Neural crest cell (in vitro differentiated cells): ENCODE data around the gene NRXN3. TPM values are rescaled to one million over a fixed set of nuclear protein-coding genes. Genes with fewer than 3 reads are reported as not detected.

ENCODE experiments used
- DNase-seq: peaks from one replicate; pipeline ENCODE4 v3.0.0; 2021; ENCODE audit warnings: low read depth, mixed read lengths, low spot score
- H3K27ac Mint-ChIP-seq: one replicate; pipeline ENCODE4 v1.8.0; 2021; ENCODE audit warnings: mild to moderate bottlenecking, mixed read lengths; ENCODE audit not compliant: unreplicated experiment
- H3K27me3 Mint-ChIP-seq: 2 replicates; pipeline ENCODE4 v1.8.0; 2021; ENCODE audit warnings: low read depth, mild to moderate bottlenecking, mixed read lengths
- H3K36me3 Mint-ChIP-seq: 2 replicates; pipeline ENCODE4 v1.8.0; 2021; ENCODE audit warnings: low read depth, mild to moderate bottlenecking, mixed read lengths
- H3K4me1 Mint-ChIP-seq: 2 replicates; pipeline ENCODE4 v1.8.0; 2021; ENCODE audit warnings: mixed read lengths
- H3K4me3 Mint-ChIP-seq: one replicate; pipeline ENCODE4 v1.8.0; 2021; ENCODE audit warnings: mild to moderate bottlenecking, mixed read lengths
- H3K9me3 Mint-ChIP-seq: 2 replicates; pipeline ENCODE4 v1.8.0; 2021; ENCODE audit warnings: mixed read lengths
- CTCF ChIP-seq: fragments of 200-600 bp; sonication (generic); conservative IDR thresholded peaks from 2 replicates; pipeline ENCODE4 v1.5.0; 2021; ENCODE audit warnings: antibody characterized with exemption, mild to moderate bottlenecking
- total RNA-seq: library from RNA; stranded (reverse); gene quantifications from 2 replicates; pipeline ENCODE4 v1.2.1, GENCODE V29; 2021

The NRXN3 gene
- total RNA-seq, 1 donor from 2014 or later: 2.5 TPM

DNA sequence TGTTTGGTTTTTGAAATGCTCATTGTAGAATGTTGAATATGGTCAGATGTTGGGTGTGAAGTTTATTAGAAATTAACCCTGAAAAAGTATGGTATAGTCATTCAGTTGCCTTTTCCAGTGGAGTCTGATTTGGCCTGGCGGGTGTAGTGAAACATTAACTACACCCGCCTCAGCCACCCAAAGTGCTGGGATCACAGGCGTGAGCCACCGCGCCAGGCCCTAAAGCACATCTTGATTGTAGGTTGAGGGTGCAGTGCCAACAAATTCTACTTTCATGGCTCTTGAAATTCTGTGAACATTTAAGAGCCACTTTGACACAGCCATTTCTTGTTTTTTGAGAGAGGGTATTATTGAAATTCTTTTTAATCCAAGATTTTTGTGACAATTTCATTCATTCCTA is 1416.2 kb downstream of the NRXN3 start:
- TF ChIP-seq CTCF: no peak
- Mint-ChIP-seq H3K36me3 (peaks cover 4% of the 10 kb centered on the region), H3K9me3 (no peaks in the 10 kb centered on the region), H3K27ac (no peak overlapping the region), H3K4me1 (no peaks in the 10 kb centered on the region), H3K27me3 (no peaks in the 10 kb centered on the region), H3K4me3 (no peak overlapping the region)
- no peak for DNase-seq

DNA sequence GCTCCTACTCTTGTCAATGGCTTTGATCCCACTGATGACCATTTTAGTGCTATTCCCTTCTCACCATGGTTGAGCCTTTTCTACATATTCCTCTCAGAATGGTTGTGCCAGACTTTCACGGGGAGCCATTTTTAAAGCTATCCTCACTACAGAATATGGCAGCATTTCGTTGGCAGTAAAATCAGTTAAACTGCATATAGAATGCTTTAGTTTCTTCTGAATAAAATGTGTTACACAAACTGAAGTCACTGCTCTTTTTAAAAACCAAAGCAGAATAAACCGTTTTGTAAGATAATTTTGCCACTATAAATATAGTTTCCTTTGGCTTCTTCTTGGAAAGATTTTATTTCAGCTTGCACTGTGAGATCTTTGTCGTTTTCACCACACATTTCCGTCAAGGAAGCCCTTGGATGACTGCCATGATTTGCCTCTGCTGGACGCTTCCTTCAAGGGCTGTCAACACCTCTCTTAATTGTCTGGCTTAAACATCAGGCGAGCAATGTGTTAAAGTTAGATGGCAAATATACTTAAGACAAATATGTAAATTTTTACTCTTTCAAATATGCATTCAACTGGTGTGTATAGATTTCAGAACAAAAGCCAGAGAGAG is 1416.9 kb downstream of the NRXN3 start:
- no peak for DNase-seq
- H3K9me3 Mint-ChIP-seq: no peaks in the 10 kb centered on the region
- H3K27ac Mint-ChIP-seq: no peak overlapping the region
- no peak for TF ChIP-seq CTCF
- no peak overlapping the region for H3K4me3 Mint-ChIP-seq
- peaks cover 4% of the 10 kb centered on the region for H3K36me3 Mint-ChIP-seq
- H3K4me1 Mint-ChIP-seq: no peaks in the 10 kb centered on the region
- H3K27me3 Mint-ChIP-seq: no peaks in the 10 kb centered on the region

- Mint-ChIP-seq H3K36me3 (peaks cover 4% of the 10 kb centered on the region), H3K4me3 (no peak overlapping the region), H3K9me3 (no peaks in the 10 kb centered on the region), H3K4me1 (no peaks in the 10 kb centered on the region), H3K27ac (no peak overlapping the region), H3K27me3 (no peaks in the 10 kb centered on the region)
- TF ChIP-seq CTCF: no peak
- no peak for DNase-seq
These were observed 1417.7 kb downstream of the NRXN3 start for GRCh38 chr14:79587875-79588274.

DNA sequence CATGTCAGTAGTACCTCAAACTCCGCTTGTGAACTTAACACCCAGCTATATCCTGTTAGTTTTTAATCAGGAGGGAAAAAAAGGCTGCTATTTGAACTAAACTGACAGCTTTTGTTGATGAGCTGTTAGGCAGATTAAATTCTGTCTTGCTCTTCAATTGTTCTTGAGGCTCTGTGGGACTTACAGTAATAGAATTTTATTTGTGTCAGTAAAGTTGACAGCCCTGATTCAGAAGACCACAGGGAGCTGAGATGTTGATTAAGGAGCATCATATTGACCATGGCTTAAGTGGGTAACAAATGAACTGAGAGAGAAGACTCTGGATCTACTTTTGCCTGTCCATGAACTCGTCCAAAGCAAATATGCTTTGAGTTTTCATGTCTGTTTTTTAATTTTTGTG is 1418.2 kb downstream of the NRXN3 start:
- Mint-ChIP-seq H3K4me3 (no peak overlapping the region), H3K4me1 (no peaks in the 10 kb centered on the region), H3K36me3 (peaks cover 4% of the 10 kb centered on the region), H3K9me3 (no peaks in the 10 kb centered on the region), H3K27me3 (no peaks in the 10 kb centered on the region), H3K27ac (no peak overlapping the region)
- no peak for TF ChIP-seq CTCF
- no peak for DNase-seq

DNA sequence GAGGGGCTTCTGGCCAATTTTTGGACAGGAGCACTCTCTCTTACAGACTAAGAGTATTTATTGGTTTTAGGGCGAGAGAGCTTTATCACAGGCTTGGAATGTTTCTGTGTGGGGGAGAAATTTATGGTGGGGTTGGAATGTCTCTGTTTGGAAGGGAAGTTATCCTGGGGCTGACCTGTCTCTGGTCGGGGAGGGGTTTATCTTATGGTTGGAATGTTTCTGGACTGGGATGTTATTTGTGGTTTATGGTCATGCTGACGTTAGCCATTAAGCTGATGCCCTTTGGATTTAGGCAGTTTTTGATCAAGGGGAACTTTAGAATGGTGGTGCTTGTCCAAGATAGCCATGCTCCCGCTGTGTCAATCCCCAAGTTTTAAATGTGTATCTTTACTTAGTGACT is 1426.4 kb downstream of the NRXN3 start:
- Mint-ChIP-seq H3K4me1 (no peaks in the 10 kb centered on the region), H3K9me3 (peaks cover 8% of the 10 kb centered on the region), H3K36me3 (no peaks in the 10 kb centered on the region), H3K27ac (no peak overlapping the region), H3K4me3 (no peak overlapping the region), H3K27me3 (no peaks in the 10 kb centered on the region)
- no peak for TF ChIP-seq CTCF
- no peak for DNase-seq
